Ovary (tissue), 3 donors: Measurements from ENCODE around the gene CD4.

Experiments
- POLR2A ChIP-seq: fragments of 450-650 bp; IDR thresholded peaks from one replicate; pipeline ENCODE4 v1.6.1; 2017; ENCODE audit warnings: antibody characterized with exemption, mild to moderate bottlenecking, moderate library complexity
- TF ChIP-seq, protein P1 (sequence below), 3 donors: fragments of 450-650 bp in 2 of 3; fragments of 200-600 bp in 1 of 3; IDR thresholded peaks; one replicate each; pipeline versions ENCODE4 v1.5.1 to v1.8.0; 2016 to 2022; ENCODE audit warnings: antibody characterized with exemption in 3 of 3, mild to moderate bottlenecking in 1 of 3
- donor health status: DM: no; HTN: no; CAD: no.

DNA sequence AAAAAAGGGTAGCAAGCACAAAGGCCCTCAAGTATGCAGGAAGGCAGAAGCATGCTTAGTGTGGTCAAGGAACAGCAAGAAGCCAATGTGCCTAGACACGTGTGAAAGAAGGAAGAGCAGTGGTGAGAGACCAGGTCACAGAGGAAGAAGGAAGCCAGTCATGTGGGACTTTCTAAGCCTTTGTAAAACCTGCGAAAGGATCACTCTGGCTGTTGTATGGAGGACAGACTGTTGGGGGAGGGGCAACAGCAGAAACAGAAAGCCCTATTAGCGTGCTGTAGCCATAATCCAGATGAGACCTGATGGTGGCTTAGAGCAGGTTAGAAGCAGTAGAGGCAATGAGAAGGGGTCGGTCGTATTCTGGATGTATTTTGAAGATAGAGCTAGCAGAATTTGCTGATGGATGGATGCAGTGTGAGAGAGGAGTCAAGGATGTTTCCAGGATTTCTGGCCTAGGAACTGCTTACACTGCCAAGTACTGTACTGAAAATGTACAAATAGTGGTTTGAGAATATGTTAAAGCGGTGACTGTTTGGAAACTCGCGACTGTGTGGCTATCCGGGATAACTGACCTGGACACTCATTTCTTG lies 30.7 kb upstream of the CD4 start:
- TF ChIP-seq, protein P1, sequence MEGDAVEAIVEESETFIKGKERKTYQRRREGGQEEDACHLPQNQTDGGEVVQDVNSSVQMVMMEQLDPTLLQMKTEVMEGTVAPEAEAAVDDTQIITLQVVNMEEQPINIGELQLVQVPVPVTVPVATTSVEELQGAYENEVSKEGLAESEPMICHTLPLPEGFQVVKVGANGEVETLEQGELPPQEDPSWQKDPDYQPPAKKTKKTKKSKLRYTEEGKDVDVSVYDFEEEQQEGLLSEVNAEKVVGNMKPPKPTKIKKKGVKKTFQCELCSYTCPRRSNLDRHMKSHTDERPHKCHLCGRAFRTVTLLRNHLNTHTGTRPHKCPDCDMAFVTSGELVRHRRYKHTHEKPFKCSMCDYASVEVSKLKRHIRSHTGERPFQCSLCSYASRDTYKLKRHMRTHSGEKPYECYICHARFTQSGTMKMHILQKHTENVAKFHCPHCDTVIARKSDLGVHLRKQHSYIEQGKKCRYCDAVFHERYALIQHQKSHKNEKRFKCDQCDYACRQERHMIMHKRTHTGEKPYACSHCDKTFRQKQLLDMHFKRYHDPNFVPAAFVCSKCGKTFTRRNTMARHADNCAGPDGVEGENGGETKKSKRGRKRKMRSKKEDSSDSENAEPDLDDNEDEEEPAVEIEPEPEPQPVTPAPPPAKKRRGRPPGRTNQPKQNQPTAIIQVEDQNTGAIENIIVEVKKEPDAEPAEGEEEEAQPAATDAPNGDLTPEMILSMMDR (IDR thresholded peaks at IDR 0.05), result no peak
- TF ChIP-seq POLR2A, result no peak
